Stimulated activated memory B cell treated with anti-CD40 and anti-IgM and Interleukin-4, amounts not matched to agents 10 μg/mL and 1 μg/mL and 100 μg/mL, for 72 hours (primary cell): Measurements from ENCODE around the gene GPHN.
"Not testable (repeated sequence)": the region's sequence is repeated elsewhere in the genome, so short reads cannot be mapped to it uniquely, and the experiment has no call there.

Experiments
- ATAC-seq: fragments of 150-1000 bp; cut with Tn5 transposase; 2 replicates; pipeline ENCODE4 v1.10.0; 2021
- H3K27ac Mint-ChIP-seq: one replicate; pipeline ENCODE4 v1.8.0; 2022; ENCODE audit warnings: mild to moderate bottlenecking, mixed read lengths
- H3K27me3 Mint-ChIP-seq: one replicate; pipeline ENCODE4 v1.8.0; 2022; ENCODE audit warnings: mixed read lengths
- H3K36me3 Mint-ChIP-seq: one replicate; pipeline ENCODE4 v1.8.0; 2022; ENCODE audit warnings: mixed read lengths
- H3K4me1 Mint-ChIP-seq: one replicate; pipeline ENCODE4 v1.8.0; 2022; ENCODE audit warnings: mixed read lengths
- H3K4me3 Mint-ChIP-seq: one replicate; pipeline ENCODE4 v1.8.0; 2022; ENCODE audit warnings: mild to moderate bottlenecking, moderate library complexity, mixed read lengths
- H3K9me3 Mint-ChIP-seq: one replicate; pipeline ENCODE4 v1.8.0; 2022; ENCODE audit warnings: mixed read lengths

GPHN gene

DNA sequence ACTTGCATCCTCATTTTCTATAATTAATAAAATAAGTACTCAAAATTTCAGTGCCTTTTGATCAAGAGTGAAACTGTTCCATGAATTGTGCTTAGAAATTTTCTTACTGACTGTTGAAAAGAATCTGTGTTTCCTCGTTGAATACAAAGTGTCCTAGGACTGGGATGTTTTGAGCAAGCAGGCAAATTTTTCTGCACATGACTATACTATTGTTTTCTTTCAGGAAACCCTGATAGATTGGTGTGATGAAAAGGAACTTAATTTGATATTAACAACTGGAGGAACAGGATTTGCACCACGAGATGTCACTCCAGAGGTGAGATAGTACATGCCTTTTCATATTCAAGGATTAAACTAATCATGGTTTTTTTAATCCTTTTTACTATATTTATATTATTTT, 316.3 kb downstream of the GPHN start:
- Mint-ChIP-seq H3K4me3 (no peak overlapping the region), H3K4me1 (no peaks in the 10 kb centered on the region)

DNA sequence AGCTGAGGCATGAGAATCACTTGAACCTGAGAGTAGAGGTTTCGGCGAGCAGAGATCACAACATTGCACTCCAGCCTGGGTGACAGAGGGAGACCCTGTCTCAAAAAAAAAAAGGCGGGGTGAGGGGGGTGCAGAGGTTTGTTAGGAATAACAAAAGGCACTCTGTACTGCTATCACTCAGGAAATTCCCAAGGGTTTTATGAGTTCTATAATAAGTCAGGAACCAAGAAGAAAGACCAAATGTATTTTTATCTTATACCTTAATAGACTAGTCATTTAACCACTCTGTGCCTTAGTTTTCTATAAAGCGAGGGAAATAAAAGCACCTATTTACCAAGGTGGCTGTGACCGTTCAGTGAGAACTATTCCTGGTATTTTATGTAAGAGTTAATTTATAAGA, 319.2 kb downstream of the GPHN start:
- no peaks in the 10 kb centered on the region for H3K27me3 Mint-ChIP-seq
- no peaks in the 10 kb centered on the region for H3K9me3 Mint-ChIP-seq
- no peak overlapping the region for H3K27ac Mint-ChIP-seq
- ATAC-seq = no peak
- H3K36me3 Mint-ChIP-seq = peaks cover 8% of the 10 kb centered on the region
- H3K4me1 Mint-ChIP-seq = no peaks in the 10 kb centered on the region
- no peak overlapping the region for H3K4me3 Mint-ChIP-seq

More for the DNA sequence above, 316.3 kb downstream of the GPHN start:
- peaks cover 8% of the 10 kb centered on the region for H3K36me3 Mint-ChIP-seq
- no peak overlapping the region for H3K27ac Mint-ChIP-seq
- no peak for ATAC-seq
- H3K9me3 Mint-ChIP-seq = no peaks in the 10 kb centered on the region
- no peaks in the 10 kb centered on the region for H3K27me3 Mint-ChIP-seq

DNA sequence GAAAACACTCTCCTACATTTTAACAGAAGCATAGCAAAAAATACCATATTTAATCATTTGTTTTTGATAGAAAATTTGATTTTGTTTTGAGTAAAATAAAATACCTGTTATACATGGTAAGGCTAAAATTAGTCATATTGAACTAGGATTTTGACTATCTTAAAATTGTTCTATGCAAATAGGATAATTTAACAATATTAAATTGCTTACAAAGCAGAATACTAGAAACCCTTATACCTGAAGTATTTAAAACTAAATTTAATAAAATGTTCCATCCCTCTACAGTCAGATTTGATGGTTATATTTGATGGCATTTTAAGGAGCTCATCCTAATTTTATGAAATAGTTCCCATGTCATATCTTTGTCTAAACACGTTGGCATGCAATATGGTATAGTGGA, 323.2 kb downstream of the GPHN start:
- H3K9me3 Mint-ChIP-seq = peaks cover 2% of the 10 kb centered on the region
- H3K4me3 Mint-ChIP-seq = no peak overlapping the region
- no peak overlapping the region for H3K27ac Mint-ChIP-seq
- H3K4me1 Mint-ChIP-seq = no peaks in the 10 kb centered on the region
- ATAC-seq = no peak
- no peaks in the 10 kb centered on the region for H3K27me3 Mint-ChIP-seq
- peaks cover 24% of the 10 kb centered on the region for H3K36me3 Mint-ChIP-seq

DNA sequence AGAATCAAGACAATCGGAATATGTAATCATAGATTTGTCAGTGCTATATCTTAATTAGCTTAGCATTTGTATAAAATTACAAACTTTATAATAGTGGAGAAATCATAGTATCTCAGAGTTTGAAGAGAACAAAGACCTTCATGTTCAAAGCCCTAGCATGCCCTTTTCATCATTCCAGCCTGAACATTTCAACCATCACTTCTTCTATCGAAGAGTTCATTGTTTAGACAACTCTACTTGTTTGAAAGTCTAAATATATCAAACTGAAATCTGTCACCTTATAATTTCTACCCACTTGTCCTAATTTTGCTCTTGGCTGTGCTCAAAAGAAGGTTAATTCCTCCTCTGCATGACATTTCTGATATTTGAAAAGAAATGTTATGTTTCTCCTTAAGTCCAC, 325.9 kb downstream of the GPHN start:
- Mint-ChIP-seq H3K4me3 (no peak overlapping the region), H3K4me1 (no peaks in the 10 kb centered on the region), H3K27me3 (no peaks in the 10 kb centered on the region), H3K36me3 (peaks cover 15% of the 10 kb centered on the region), H3K9me3 (peaks cover 2% of the 10 kb centered on the region), H3K27ac (no peak overlapping the region)
- ATAC-seq = no peak

DNA sequence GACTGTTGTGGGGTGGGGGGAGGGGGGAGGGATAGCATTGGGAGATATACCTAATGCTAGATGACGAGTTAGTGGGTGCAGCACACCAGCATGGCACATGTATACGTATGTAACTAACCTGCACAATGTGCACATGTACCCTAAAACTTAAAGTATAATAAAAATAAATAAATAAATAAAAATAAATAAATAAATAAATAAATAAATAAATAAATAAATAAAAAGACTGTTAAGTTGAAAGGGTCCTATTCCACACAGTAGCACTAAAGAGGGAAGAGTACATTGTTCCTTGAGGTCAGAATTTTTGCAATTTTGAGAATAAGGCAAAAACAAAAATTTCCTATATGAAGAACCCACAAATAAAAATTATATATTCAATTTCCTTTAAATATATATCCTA, 329.5 kb downstream of the GPHN start:
- H3K27me3 Mint-ChIP-seq, H3K27ac Mint-ChIP-seq, H3K9me3 Mint-ChIP-seq, ATAC-seq, H3K4me3 Mint-ChIP-seq: not testable (repeated sequence)
- H3K4me1 Mint-ChIP-seq = peaks cover 10% of the 10 kb centered on the region
- H3K36me3 Mint-ChIP-seq = peaks cover 21% of the 10 kb centered on the region

DNA sequence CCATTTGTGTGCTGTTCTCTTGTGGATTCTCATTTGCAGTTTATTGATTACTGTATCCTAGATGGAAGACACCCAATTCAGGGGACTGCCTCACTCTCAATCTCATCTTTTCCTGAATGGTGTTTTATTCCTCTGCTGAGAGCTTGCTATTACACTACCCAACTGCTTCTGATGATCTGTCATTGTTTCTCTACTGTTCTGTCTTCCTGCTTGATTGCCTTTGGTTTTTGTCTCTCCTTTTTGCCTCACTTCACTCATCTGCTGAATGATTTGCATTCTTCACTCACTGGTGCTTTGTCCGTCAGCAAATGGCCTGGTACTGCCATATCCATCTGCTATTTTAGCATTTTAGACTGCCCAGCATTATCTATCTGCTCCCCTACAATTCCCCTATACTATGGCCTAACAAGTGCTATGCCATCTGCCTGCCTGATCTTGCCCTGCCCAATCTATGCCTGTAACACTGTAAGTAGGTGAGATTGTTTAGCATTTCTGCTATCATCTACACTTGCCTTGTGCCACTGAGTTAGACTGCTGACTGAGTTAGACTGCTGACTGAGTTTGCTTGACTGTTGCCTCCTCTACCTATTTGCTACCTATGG, 335.1 kb downstream of the GPHN start:
- Mint-ChIP-seq H3K9me3 (peaks cover 4% of the 10 kb centered on the region), H3K36me3 (peaks cover 7% of the 10 kb centered on the region), H3K4me1 (peaks cover 25% of the 10 kb centered on the region), H3K4me3 (no peak overlapping the region), H3K27ac (peak overlapping the region; percentile 0), H3K27me3 (no peaks in the 10 kb centered on the region)
- peak; percentile 34 for ATAC-seq

DNA sequence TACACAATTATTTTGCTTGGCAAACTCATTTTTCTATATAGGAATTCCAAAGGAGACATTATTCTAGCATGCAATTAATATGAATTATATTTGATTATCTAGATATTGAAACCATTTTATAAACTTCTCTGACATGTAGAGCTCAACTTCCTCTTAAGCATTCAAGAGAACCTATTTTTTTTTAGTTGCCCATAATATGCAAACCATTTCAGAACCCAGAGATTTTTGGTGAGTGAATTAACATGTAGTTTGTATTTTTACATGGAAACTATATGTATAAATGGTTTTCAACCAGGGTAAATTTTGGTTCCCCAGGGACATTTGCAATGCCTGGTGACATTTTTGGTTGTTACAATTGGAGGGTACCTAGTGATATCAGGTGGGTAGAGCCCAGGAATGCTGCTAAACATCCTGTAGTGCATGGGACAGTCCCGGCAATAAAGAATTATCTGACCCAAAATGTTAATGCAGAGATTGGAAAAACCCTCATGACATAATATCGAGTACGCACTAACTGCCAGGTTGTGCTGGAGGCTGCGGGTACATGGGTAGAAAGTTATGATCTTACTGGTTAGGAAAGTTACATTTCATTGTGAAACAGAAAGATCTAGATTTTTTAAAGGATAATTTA, 342.4 kb downstream of the GPHN start:
- no peaks in the 10 kb centered on the region for H3K27me3 Mint-ChIP-seq
- H3K27ac Mint-ChIP-seq = no peak overlapping the region
- ATAC-seq = peak; percentile 91
- H3K9me3 Mint-ChIP-seq = peaks cover 13% of the 10 kb centered on the region
- peaks cover 25% of the 10 kb centered on the region for H3K36me3 Mint-ChIP-seq
- H3K4me3 Mint-ChIP-seq = no peak overlapping the region
- H3K4me1 Mint-ChIP-seq = peaks cover 14% of the 10 kb centered on the region

DNA sequence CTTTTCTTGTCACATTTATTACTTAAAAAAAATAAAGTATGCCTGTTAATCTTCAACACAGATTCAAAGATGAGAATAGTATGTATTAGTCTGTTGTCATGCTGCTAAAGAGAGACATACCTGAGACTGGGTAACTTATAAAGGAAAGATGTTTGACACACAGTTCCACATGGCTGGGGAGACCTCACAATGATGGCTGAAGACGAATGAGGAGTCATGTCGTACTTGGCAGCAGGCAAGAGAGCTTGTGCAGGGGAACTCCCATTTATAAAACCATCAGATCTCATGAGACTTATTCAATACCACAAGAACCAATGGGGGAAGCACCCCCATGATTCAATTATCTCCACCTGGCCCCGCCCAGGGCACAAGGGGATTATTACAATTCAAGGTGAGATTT, 345.4 kb downstream of the GPHN start:
- H3K4me3 Mint-ChIP-seq = no peak overlapping the region
- ATAC-seq = no peak
- peaks cover 13% of the 10 kb centered on the region for H3K9me3 Mint-ChIP-seq
- H3K27ac Mint-ChIP-seq = no peak overlapping the region
- H3K36me3 Mint-ChIP-seq = peaks cover 35% of the 10 kb centered on the region
- no peaks in the 10 kb centered on the region for H3K27me3 Mint-ChIP-seq
- peaks cover 12% of the 10 kb centered on the region for H3K4me1 Mint-ChIP-seq

DNA sequence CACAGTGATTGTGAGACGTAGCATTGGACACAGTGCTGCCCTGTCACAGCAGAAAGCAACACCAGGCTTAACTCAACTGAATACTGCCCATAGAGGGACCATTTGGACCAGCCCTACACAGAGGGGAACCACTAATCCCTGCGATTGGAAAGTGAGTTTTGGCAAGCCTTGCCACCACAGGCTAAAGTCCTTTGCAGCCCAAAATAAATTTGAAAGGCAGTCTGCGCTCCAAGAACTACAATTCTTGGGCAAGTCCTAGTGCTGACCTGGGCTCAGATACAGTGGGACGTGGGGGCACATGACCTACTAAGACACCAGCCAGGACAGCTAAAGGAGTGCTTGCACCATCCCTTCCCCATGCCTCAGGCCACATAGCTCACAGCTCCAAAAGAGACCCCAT, 349.9 kb downstream of the GPHN start:
- Mint-ChIP-seq H3K36me3 (peaks cover 48% of the 10 kb centered on the region), H3K9me3 (peaks cover 24% of the 10 kb centered on the region), H3K27me3 (no peaks in the 10 kb centered on the region), H3K4me1 (no peaks in the 10 kb centered on the region), H3K4me3 (no peak overlapping the region), H3K27ac (no peak overlapping the region)
- ATAC-seq = no peak

DNA sequence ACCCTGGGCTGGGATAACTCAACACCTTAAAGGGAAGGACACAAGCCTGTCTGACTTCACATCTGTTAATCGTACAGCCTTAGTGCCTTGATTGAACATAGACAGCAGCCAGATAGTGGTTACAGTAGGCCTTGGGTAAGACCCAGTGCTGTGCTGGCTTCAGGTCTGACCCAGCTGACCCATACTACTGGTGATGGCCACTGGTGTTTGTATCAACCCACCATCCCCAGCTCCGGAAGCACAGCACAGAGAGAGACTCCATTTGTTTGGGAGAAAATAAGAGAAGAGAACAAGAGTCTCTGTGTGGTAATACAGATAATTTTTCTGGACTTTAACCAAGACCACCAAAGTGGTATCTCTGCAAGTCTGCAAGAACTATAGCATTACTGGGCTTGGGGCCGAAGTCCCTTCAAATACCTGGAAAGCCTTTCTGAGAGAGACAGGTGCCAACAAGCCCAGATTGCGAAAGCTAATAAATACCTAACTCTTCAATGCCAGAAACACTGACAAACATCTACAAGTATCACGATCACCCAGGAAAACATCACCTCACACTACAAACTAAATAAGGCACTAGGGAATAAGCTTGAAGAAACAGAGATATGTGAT, 351.2 kb downstream of the GPHN start:
- no peak overlapping the region for H3K4me3 Mint-ChIP-seq
- no peak for ATAC-seq
- no peak overlapping the region for H3K27ac Mint-ChIP-seq
- no peaks in the 10 kb centered on the region for H3K27me3 Mint-ChIP-seq
- H3K4me1 Mint-ChIP-seq = no peaks in the 10 kb centered on the region
- H3K36me3 Mint-ChIP-seq = peaks cover 43% of the 10 kb centered on the region
- H3K9me3 Mint-ChIP-seq = peaks cover 21% of the 10 kb centered on the region

DNA sequence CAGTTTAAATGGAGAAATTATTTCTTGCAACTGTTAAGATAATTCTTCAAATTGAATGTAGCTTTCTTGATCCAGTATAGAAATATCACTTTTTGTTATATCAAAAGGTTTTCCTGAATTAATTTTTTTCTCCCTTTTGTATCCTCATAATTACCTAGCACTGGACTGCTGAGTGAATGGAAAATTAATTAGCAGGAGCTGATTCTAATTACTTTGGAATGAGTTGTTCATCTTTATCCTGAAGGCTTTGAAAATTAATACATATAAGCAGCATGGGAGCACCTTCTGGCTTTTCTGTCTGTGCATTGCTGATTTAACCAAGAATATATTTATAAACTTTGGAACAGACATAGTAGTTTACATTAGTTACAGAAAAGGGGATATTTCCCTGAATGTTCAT, 373.6 kb downstream of the GPHN start:
- no peak overlapping the region for H3K27ac Mint-ChIP-seq
- no peak for ATAC-seq
- H3K4me1 Mint-ChIP-seq = no peaks in the 10 kb centered on the region
- H3K4me3 Mint-ChIP-seq = no peak overlapping the region
- peaks cover 9% of the 10 kb centered on the region for H3K9me3 Mint-ChIP-seq
- H3K36me3 Mint-ChIP-seq = peaks cover 56% of the 10 kb centered on the region
- no peaks in the 10 kb centered on the region for H3K27me3 Mint-ChIP-seq

DNA sequence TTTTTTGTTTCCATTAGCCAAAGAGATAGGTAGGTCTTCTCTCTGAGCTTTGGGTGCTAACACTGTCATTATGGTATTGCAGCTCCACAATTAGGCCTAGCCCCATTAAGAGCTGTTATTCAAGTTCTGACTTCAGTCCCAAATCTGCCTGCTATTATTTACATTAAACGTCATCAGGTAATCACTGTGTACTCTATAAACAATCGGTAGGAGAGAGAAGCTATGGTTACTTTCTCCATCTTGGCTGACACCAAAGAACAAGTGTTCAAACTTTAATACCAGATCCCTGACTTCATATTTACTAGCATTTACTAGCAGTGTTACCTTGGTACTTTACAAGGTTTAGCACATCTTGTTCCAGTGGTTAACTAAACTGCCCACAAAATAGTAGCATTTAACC, 376.2 kb downstream of the GPHN start:
- Mint-ChIP-seq H3K9me3 (peaks cover 17% of the 10 kb centered on the region), H3K27ac (no peak overlapping the region), H3K4me3 (no peak overlapping the region), H3K4me1 (no peaks in the 10 kb centered on the region), H3K36me3 (peaks cover 65% of the 10 kb centered on the region), H3K27me3 (no peaks in the 10 kb centered on the region)
- no peak for ATAC-seq

DNA sequence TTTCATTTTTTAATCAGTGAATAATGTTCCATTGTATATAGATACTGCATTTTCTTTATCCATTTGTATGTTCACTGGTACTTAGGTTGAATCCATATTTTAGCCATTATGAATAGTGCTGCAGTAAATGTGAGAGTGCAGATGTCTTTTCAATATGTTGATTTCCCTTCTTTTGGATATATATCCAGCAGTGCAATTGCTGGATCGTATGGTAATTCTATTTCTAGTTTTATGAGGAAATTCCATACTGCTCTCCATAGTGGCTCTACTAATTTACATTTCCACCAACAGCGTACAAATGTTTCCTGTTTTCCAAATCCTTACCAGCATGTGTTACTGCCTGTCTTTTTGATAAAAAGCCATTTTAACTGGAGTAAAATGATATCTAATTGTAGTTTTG, 392.8 kb downstream of the GPHN start:
- H3K9me3 Mint-ChIP-seq = peaks cover 26% of the 10 kb centered on the region
- ATAC-seq = no peak
- peaks cover 8% of the 10 kb centered on the region for H3K4me1 Mint-ChIP-seq
- peaks cover 54% of the 10 kb centered on the region for H3K36me3 Mint-ChIP-seq
- no peaks in the 10 kb centered on the region for H3K27me3 Mint-ChIP-seq
- no peak overlapping the region for H3K4me3 Mint-ChIP-seq
- no peak overlapping the region for H3K27ac Mint-ChIP-seq

DNA sequence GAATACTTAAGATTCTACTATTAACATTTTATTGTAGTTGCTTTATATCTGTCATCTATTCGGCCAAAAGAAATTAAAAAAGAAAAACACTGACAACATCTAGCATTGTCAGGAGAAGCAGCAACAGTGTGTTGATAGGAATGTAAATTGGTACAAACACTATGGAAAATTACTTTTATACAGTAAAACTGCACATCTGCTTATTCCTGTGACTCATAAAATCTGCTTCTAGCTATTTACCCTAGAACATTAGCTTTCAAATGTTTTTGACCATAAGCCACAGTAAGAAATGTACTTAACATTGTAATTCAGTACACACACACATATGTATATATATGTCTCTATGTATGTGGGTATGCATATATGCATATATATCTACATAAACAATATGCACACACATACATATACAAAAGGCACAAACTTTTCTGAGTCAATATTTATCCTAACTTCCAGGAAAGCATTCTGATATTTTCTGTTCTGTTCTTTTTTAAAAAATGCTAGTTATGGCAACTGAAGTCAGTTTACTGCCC, 402.4 kb downstream of the GPHN start:
- peaks cover 7% of the 10 kb centered on the region for H3K4me1 Mint-ChIP-seq
- H3K36me3 Mint-ChIP-seq = peaks cover 10% of the 10 kb centered on the region
- H3K27ac Mint-ChIP-seq = no peak overlapping the region
- H3K4me3 Mint-ChIP-seq = no peak overlapping the region
- H3K27me3 Mint-ChIP-seq = no peaks in the 10 kb centered on the region
- H3K9me3 Mint-ChIP-seq = no peaks in the 10 kb centered on the region
- ATAC-seq = no peak

DNA sequence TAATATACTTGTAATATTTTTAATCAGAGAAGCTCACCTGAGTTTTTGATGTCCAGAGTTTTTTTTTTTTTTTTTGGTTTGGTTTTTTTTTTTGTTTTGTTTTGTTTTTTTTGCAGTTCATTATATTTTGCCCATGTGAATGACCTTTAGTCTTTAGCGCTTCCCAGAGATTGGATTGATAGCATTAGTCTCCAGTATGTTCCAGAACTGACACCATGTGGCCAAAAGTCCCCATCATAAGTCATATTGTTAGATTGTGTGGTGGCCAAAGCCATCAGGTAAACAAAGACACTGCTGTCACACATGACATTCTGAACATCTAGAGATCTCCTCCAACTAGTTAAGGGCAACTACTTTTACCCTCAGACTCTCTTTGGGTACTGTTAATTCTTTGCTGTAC, 408.5 kb downstream of the GPHN start:
- H3K36me3 Mint-ChIP-seq = peaks cover 59% of the 10 kb centered on the region
- no peak overlapping the region for H3K4me3 Mint-ChIP-seq
- no peak for ATAC-seq
- no peaks in the 10 kb centered on the region for H3K27me3 Mint-ChIP-seq
- no peak overlapping the region for H3K27ac Mint-ChIP-seq
- peaks cover 3% of the 10 kb centered on the region for H3K9me3 Mint-ChIP-seq
- H3K4me1 Mint-ChIP-seq = no peaks in the 10 kb centered on the region

DNA sequence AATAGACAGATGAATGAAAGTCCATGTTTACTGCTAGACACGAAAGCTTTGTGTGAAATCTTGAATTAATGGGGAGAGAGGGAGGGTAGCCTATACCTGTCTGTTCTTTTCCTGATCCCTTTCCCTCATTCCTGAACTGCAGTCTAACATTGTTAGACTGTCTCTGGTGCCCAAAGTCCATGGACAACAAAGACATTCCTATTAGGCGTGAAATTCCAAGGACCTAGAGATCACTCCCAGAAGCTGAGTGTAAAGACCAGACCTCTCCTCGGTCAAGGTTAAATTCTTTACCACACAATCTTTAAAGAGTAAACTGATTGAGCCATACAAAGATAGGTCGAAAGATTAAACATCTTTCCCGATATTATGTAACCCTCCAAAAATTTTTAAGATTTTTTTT, 410.6 kb downstream of the GPHN start:
- H3K9me3 Mint-ChIP-seq = peaks cover 3% of the 10 kb centered on the region
- H3K27ac Mint-ChIP-seq = no peak overlapping the region
- H3K36me3 Mint-ChIP-seq = peaks cover 71% of the 10 kb centered on the region
- no peak overlapping the region for H3K4me3 Mint-ChIP-seq
- ATAC-seq = no peak
- H3K27me3 Mint-ChIP-seq = no peaks in the 10 kb centered on the region
- H3K4me1 Mint-ChIP-seq = no peaks in the 10 kb centered on the region
